SK-N-MC (cell line): ENCODE data around the gene DNLZ.
"Not testable (repeated sequence)": the region's sequence is repeated elsewhere in the genome, so short reads cannot be mapped to it uniquely, and the experiment has no call there.

ENCODE experiments used
- DNase-seq: peaks from one replicate; pipeline ENCODE4 v3.0.0-alpha.2; 2011; ENCODE audit warnings: low read depth, low spot score
- H3K27ac ChIP-seq: fragments of 200-600 bp; sonication (generic); 2 replicates; pipeline ENCODE4 v1.5.1; 2016; ENCODE audit warnings: mixed run types
- H3K36me3 ChIP-seq: fragments of 200-600 bp; sonication (generic); 2 replicates; pipeline ENCODE4 v1.6.1; 2017; ENCODE audit warnings: antibody characterized with exemption, low read length, mixed read lengths; ENCODE audit not compliant: insufficient read depth
- H3K4me3 ChIP-seq: fragments of 200-600 bp; sonication (generic); 2 replicates; pipeline ENCODE4 v1.5.1; 2016
- H3K9ac ChIP-seq: fragments of 200-600 bp; sonication (generic); 2 replicates; pipeline ENCODE4 v1.8.0; 2017; ENCODE audit warnings: mixed run types, mixed read lengths; ENCODE audit not compliant: insufficient read length
- H3K9me3 ChIP-seq: fragments of 200-600 bp; sonication (generic); 2 replicates; pipeline ENCODE4 v1.6.1; 2017; ENCODE audit warnings: low read depth, mild to moderate bottlenecking, antibody characterized with exemption, low read length, moderate library complexity, mixed read lengths
- EZH2 ChIP-seq: fragments of 200-600 bp; sonication (generic); IDR thresholded peaks from one replicate; pipeline ENCODE4 v1.6.1; 2017; ENCODE audit warnings: antibody characterized with exemption
- FOXP2 ChIP-seq: optimal IDR thresholded peaks from 2 replicates; pipeline ENCODE3; 2011; ENCODE audit warnings: mild to moderate bottlenecking, moderate library complexity; ENCODE audit not compliant: insufficient read depth; ENCODE audit errors: extremely low read length, control extremely low read depth
- POLR2AphosphoS5 ChIP-seq: IDR thresholded peaks from 2 replicates; pipeline ENCODE4 v1.6.1; 2012; ENCODE audit warnings: mild to moderate bottlenecking, low read depth, low read length, borderline replicate concordance

Gene DNLZ

GRCh38 chr9:136354592-136355085 is 8.9 kb downstream of the DNLZ start:
- H3K9me3 ChIP-seq, result no peaks in the 10 kb centered on the region
- H3K36me3 ChIP-seq, result no peaks in the 10 kb centered on the region; the same call in 1 of the 2 replicates
- no peak overlapping the region for H3K9ac ChIP-seq
- DNase-seq, result no peak
- no peak overlapping the region for H3K27ac ChIP-seq
- H3K4me3 ChIP-seq, result no peak overlapping the region
- TF ChIP-seq POLR2AphosphoS5, result no peak
- TF ChIP-seq EZH2, result no peak
- no peak for TF ChIP-seq FOXP2

GRCh38 chr9:136353757-136354488 is 9.6 kb downstream of the DNLZ start:
- TF ChIP-seq FOXP2 (no peak), EZH2 (no peak), POLR2AphosphoS5 (no peak)
- H3K27ac ChIP-seq, result no peak overlapping the region
- H3K4me3 ChIP-seq, result no peak overlapping the region

GRCh38 chr9:136353088-136353487 is 10.5 kb downstream of the DNLZ start:
- Histone ChIP-seq H3K9ac (no peak overlapping the region), H3K9me3 (no peaks in the 10 kb centered on the region), H3K4me3 (no peak overlapping the region), H3K27ac (no peak overlapping the region), H3K36me3 (no peaks in the 10 kb centered on the region; the same call in 1 of the 2 replicates)
- DNase-seq, result no peak
- TF ChIP-seq POLR2AphosphoS5 (no peak), FOXP2 (no peak), EZH2 (no peak)

More at GRCh38 chr9:136353757-136354488, 9.6 kb downstream of the DNLZ start:
- no peaks in the 10 kb centered on the region; the same call in 1 of the 2 replicates for H3K36me3 ChIP-seq
- DNase-seq, result no peak
- H3K9ac ChIP-seq, result no peak overlapping the region
- H3K9me3 ChIP-seq, result no peaks in the 10 kb centered on the region

- no peak overlapping the region for H3K27ac ChIP-seq
- no peak overlapping the region for H3K4me3 ChIP-seq
- DNase-seq, result no peak
Observed at GRCh38 chr9:136352682-136353081, 10.9 kb downstream of the DNLZ start.

GRCh38 chr9:136351868-136352267 is 11.7 kb downstream of the DNLZ start:
- H3K27ac ChIP-seq, DNase-seq, H3K9ac ChIP-seq, H3K9me3 ChIP-seq, H3K36me3 ChIP-seq, H3K4me3 ChIP-seq: not testable (repeated sequence)
- 0 out of 2 replicates have a peak, but pooled peaks have one; percentile 0 for TF ChIP-seq POLR2AphosphoS5

More at GRCh38 chr9:136352682-136353081, 10.9 kb downstream of the DNLZ start:
- Histone ChIP-seq H3K9ac (no peak overlapping the region), H3K36me3 (no peaks in the 10 kb centered on the region; the same call in 1 of the 2 replicates), H3K9me3 (no peaks in the 10 kb centered on the region)
- TF ChIP-seq FOXP2, result peak; percentile 49
- TF ChIP-seq POLR2AphosphoS5, result no peak

- peak; percentile 10; the same call in 1 of the 2 replicates for TF ChIP-seq POLR2AphosphoS5
- no peak for TF ChIP-seq EZH2
- DNase-seq, result no peak
- Histone ChIP-seq H3K4me3 (no peak overlapping the region), H3K36me3 (no peaks in the 10 kb centered on the region; the same call in 1 of the 2 replicates), H3K9ac (no peak overlapping the region), H3K27ac (no peak overlapping the region), H3K9me3 (no peaks in the 10 kb centered on the region)
Observed at GRCh38 chr9:136351252-136351800, 12.2 kb downstream of the DNLZ start.

GRCh38 chr9:136349546-136349945 is 14.0 kb downstream of the DNLZ start:
- Histone ChIP-seq H3K36me3 (no peaks in the 10 kb centered on the region), H3K4me3 (no peak overlapping the region), H3K9me3 (no peaks in the 10 kb centered on the region), H3K27ac (no peak overlapping the region), H3K9ac (no peak overlapping the region)
- TF ChIP-seq FOXP2, result no peak
- TF ChIP-seq EZH2, result no peak
- TF ChIP-seq POLR2AphosphoS5, result no peak
- DNase-seq, result no peak

GRCh38 chr9:136348691-136349090 is 14.9 kb downstream of the DNLZ start:
- Histone ChIP-seq H3K9ac (no peak overlapping the region), H3K36me3 (no peaks in the 10 kb centered on the region), H3K9me3 (no peaks in the 10 kb centered on the region), H3K27ac (no peak overlapping the region), H3K4me3 (no peak overlapping the region)
- DNase-seq, result no peak
- no peak for TF ChIP-seq EZH2
- no peak for TF ChIP-seq POLR2AphosphoS5
- TF ChIP-seq FOXP2, result no peak
